Measurements from ENCODE around the gene NUDT19.
"Not testable (repeated sequence)": the region's sequence is repeated elsewhere in the genome, so short reads cannot be mapped to it uniquely, and the experiment has no call there.

The NUDT19 gene

GRCh38 chr19:32691291-32691951, at the start of gene NUDT19:
TSS of gene NUDT19 (plus strand) at chr19:32691821. CDS start at chr19:32691961, 140 bp downstream.
- peak within 1 kb of the TSS; percentile 42 for H3K4me3 ChIP-seq (ENCODE audit: low read length)
- no peaks in the 10 kb centered on the region for H3K36me3 ChIP-seq (ENCODE audit: insufficient read depth, low read length)
- H3K9me3 ChIP-seq (ENCODE audit: low read length) = no peaks in the 10 kb centered on the region
- H2AFZ ChIP-seq (ENCODE audit: low read depth, low read length) = no peak within 1 kb of the TSS
- no peaks in the 10 kb centered on the region for H3K27me3 ChIP-seq (ENCODE audit: insufficient read depth, low read length)
- H3K4me1 ChIP-seq (ENCODE audit: insufficient read depth, low read length) = no peaks in the 10 kb centered on the region

DNA sequence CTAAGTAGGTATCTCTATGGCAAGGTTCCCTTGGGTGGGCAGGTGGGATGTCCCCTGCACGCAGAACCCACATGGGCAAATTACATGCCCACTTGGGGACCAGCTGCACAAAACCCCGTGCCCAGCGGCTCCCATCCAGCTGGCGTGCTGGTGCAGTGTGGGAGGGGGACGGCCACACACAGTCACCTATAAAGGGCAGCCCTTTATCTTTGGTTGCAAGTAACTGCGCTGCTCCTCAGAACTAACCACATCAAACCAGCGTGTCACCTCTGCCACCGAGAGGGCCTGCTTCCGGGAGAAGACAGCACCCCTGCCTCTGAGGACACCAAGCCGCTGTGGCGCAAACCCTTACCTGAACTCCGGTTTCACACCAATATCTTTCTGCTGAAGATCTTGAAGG, 48.9 kb upstream of the NUDT19 start:
- no peaks in the 10 kb centered on the region for H3K4me1 ChIP-seq (ENCODE audit: insufficient read depth, low read length)
- peaks cover 22% of the 10 kb centered on the region for H3K9me3 ChIP-seq (ENCODE audit: low read length)
- H3K27me3 ChIP-seq (ENCODE audit: insufficient read depth, low read length) = no peaks in the 10 kb centered on the region
- H2AFZ ChIP-seq (ENCODE audit: low read depth, low read length) = no peak overlapping the region
- peaks cover 54% of the 10 kb centered on the region for H3K36me3 ChIP-seq (ENCODE audit: insufficient read depth, low read length)
- H3K4me3 ChIP-seq (ENCODE audit: low read length) = no peak overlapping the region

DNA sequence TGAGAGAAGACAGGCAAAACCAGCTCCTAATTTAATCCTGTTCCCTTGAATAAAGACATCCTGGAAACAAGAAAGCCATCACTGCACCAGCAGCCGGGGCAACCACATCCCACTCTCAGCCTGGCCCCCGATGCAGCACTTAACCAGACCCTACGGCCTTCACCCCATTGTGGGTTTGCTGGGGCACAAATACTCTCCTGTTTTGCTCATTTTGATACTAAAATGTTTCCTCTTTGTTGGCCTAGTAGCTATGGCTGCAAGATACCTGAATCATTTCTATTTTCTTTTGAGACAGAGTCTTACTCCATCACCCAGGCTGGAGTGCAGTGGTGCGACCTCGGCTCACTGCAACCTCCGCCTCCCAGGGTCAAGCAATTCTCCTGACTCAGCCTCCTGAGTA, 45.1 kb upstream of the NUDT19 start:
- H3K27me3 ChIP-seq (ENCODE audit: insufficient read depth, low read length) = no peaks in the 10 kb centered on the region
- no peak overlapping the region for H3K4me3 ChIP-seq (ENCODE audit: low read length)
- no peaks in the 10 kb centered on the region for H3K9me3 ChIP-seq (ENCODE audit: low read length)
- H3K36me3 ChIP-seq (ENCODE audit: insufficient read depth, low read length) = peaks cover 36% of the 10 kb centered on the region
- peaks cover under 1% of the 10 kb centered on the region for H3K4me1 ChIP-seq (ENCODE audit: insufficient read depth, low read length)
- no peak overlapping the region for H2AFZ ChIP-seq (ENCODE audit: low read depth, low read length)

DNA sequence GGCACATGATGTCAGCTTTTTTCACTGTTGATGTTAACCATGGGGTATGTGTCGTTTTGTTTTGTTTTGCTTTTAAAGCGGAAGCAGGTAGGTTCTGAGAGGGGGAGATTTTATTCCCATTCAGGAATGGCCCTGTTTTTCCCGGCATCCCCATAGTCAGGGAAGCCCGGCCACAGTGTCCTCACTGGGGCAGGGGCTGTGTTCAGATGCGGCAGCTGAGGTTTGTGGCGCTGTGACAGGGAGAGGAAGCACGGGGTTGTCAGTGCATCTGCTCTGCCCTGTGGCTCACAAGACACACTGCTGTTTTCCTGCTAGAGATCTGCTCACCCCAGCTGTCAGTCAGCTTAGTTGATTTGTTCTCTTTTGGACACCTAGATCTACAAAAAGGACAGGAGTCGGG, 44.3 kb upstream of the NUDT19 start:
- Histone ChIP-seq H3K4me1 (ENCODE audit: insufficient read depth, low read length) (peaks cover 5% of the 10 kb centered on the region), H2AFZ (ENCODE audit: low read depth, low read length) (no peak overlapping the region), H3K9me3 (ENCODE audit: low read length) (no peaks in the 10 kb centered on the region), H3K36me3 (ENCODE audit: insufficient read depth, low read length) (peaks cover 34% of the 10 kb centered on the region), H3K27me3 (ENCODE audit: insufficient read depth, low read length) (no peaks in the 10 kb centered on the region), H3K4me3 (ENCODE audit: low read length) (no peak overlapping the region)

DNA sequence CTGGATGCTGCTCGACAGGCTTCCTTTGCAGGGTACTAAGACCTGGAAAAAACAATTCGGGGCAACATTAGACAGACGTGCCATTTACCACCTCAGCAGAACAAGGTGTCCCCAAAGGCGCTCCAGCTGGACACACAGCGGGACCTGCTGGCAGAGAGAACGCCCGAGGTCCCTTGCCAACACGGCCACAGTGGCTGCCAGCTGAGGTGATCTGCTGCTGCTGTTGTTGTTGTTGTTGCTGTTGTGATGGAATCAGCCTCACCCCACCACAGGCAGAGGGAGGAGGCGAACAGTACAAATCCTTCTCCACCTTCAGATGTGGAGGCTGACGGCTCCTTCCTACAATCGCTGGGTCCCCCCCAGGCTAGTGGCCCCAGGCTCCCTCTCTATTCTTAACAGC, 41.9 kb upstream of the NUDT19 start:
- H3K27me3 ChIP-seq (ENCODE audit: insufficient read depth, low read length) = no peaks in the 10 kb centered on the region
- no peaks in the 10 kb centered on the region for H3K9me3 ChIP-seq (ENCODE audit: low read length)
- no peak overlapping the region for H2AFZ ChIP-seq (ENCODE audit: low read depth, low read length)
- peaks cover 17% of the 10 kb centered on the region for H3K36me3 ChIP-seq (ENCODE audit: insufficient read depth, low read length)
- H3K4me1 ChIP-seq (ENCODE audit: insufficient read depth, low read length) = peaks cover 5% of the 10 kb centered on the region
- no peak overlapping the region for H3K4me3 ChIP-seq (ENCODE audit: low read length)

GRCh38 chr19:32650671-32651070, 41.0 kb upstream of the NUDT19 start:
- no peak overlapping the region for H3K4me3 ChIP-seq (ENCODE audit: low read length)

GRCh38 chr19:32651729-32652140, 39.9 kb upstream of the NUDT19 start:
- no peaks in the 10 kb centered on the region for H3K9me3 ChIP-seq (ENCODE audit: low read length)
- H3K36me3 ChIP-seq (ENCODE audit: insufficient read depth, low read length) = peaks cover 27% of the 10 kb centered on the region
- H3K27me3 ChIP-seq (ENCODE audit: insufficient read depth, low read length) = no peaks in the 10 kb centered on the region
- no peak overlapping the region for H2AFZ ChIP-seq (ENCODE audit: low read depth, low read length)
- H3K4me1 ChIP-seq (ENCODE audit: insufficient read depth, low read length) = peaks cover 5% of the 10 kb centered on the region
- H3K4me3 ChIP-seq (ENCODE audit: low read length) = no peak overlapping the region

More at GRCh38 chr19:32650671-32651070, 41.0 kb upstream of the NUDT19 start:
- no peak overlapping the region for H2AFZ ChIP-seq (ENCODE audit: low read depth, low read length)
- H3K36me3 ChIP-seq (ENCODE audit: insufficient read depth, low read length) = peaks cover 20% of the 10 kb centered on the region
- H3K27me3 ChIP-seq (ENCODE audit: insufficient read depth, low read length) = no peaks in the 10 kb centered on the region
- peaks cover 5% of the 10 kb centered on the region for H3K4me1 ChIP-seq (ENCODE audit: insufficient read depth, low read length)
- H3K9me3 ChIP-seq (ENCODE audit: low read length) = no peaks in the 10 kb centered on the region

DNA sequence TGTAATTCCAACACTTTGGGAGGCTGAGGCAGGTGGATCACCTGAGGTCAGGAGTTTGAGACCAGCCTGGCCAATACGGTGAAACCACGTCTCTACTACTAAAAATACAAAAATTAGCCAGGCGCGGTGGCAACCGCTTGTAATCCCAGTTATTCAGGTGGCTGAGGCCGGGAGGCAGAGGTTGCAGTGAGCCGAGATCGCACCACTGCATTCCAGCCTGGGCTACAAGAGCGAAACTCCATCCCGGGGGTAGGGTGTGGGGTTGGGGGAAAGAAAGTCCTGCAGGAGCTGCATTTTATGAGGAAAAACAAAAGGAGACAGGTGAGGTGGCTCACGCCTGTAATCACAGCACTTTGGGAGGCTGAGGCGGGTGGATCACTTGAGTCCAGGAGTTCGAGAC, 39.3 kb upstream of the NUDT19 start:
- H3K4me1 ChIP-seq (ENCODE audit: insufficient read depth, low read length); H3K4me3 ChIP-seq (ENCODE audit: low read length); H3K27me3 ChIP-seq (ENCODE audit: insufficient read depth, low read length); H3K9me3 ChIP-seq (ENCODE audit: low read length); H2AFZ ChIP-seq (ENCODE audit: low read depth, low read length): not testable (repeated sequence)
- H3K36me3 ChIP-seq (ENCODE audit: insufficient read depth, low read length) = peaks cover 23% of the 10 kb centered on the region

DNA sequence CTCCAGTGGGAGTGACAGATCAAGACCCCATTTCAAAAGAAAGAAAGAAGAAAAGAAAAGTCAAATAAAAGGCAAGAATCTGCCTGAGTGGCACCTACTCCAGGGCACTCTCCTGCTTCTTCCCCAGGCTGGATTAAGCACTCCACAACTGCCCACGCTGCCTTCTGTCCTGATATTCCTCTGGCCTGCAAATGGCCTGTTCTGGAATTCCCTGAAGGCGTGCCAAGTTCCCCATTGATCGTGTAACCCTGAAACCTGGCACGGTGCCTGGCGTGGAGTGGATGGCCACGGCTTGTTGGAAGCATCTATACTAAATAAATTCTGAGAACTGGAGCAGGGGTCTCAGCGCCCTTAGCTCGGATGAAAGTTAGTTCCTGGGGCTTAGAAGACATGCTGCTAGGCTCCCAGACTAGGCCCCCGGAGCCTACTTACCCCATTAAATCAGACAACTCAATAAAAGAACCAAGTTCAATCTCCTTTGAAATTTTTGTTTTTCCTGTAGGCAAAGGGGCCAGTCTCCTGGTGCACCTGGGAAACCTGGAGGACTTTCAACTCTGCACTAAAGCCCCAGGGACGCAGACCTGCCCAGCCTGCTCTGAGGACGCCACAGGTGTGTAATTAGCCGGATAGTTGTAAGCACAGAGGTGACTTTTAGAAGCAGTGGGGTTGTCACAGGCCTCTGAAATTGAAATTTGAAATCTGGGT, 38.6 kb upstream of the NUDT19 start:
- H3K9me3 ChIP-seq (ENCODE audit: low read length) = no peaks in the 10 kb centered on the region
- H2AFZ ChIP-seq (ENCODE audit: low read depth, low read length) = no peak overlapping the region
- peaks cover 17% of the 10 kb centered on the region for H3K36me3 ChIP-seq (ENCODE audit: insufficient read depth, low read length)
- H3K4me1 ChIP-seq (ENCODE audit: insufficient read depth, low read length) = peaks cover 5% of the 10 kb centered on the region
- H3K27me3 ChIP-seq (ENCODE audit: insufficient read depth, low read length) = no peaks in the 10 kb centered on the region
- no peak overlapping the region for H3K4me3 ChIP-seq (ENCODE audit: low read length)

GRCh38 chr19:32653599-32653915, 38.1 kb upstream of the NUDT19 start:
- H3K27me3 ChIP-seq (ENCODE audit: insufficient read depth, low read length) = no peaks in the 10 kb centered on the region
- H3K9me3 ChIP-seq (ENCODE audit: low read length) = no peaks in the 10 kb centered on the region
- H3K4me1 ChIP-seq (ENCODE audit: insufficient read depth, low read length) = peaks cover 5% of the 10 kb centered on the region
- H3K4me3 ChIP-seq (ENCODE audit: low read length) = no peak overlapping the region
- H2AFZ ChIP-seq (ENCODE audit: low read depth, low read length) = no peak overlapping the region
- peaks cover 16% of the 10 kb centered on the region for H3K36me3 ChIP-seq (ENCODE audit: insufficient read depth, low read length)

GRCh38 chr19:32656379-32656778, 35.2 kb upstream of the NUDT19 start:
- H3K4me3 ChIP-seq (ENCODE audit: low read length); H3K4me1 ChIP-seq (ENCODE audit: insufficient read depth, low read length); H2AFZ ChIP-seq (ENCODE audit: low read depth, low read length); H3K9me3 ChIP-seq (ENCODE audit: low read length); H3K27me3 ChIP-seq (ENCODE audit: insufficient read depth, low read length): not testable (repeated sequence)
- H3K36me3 ChIP-seq (ENCODE audit: insufficient read depth, low read length) = peaks cover 16% of the 10 kb centered on the region

DNA sequence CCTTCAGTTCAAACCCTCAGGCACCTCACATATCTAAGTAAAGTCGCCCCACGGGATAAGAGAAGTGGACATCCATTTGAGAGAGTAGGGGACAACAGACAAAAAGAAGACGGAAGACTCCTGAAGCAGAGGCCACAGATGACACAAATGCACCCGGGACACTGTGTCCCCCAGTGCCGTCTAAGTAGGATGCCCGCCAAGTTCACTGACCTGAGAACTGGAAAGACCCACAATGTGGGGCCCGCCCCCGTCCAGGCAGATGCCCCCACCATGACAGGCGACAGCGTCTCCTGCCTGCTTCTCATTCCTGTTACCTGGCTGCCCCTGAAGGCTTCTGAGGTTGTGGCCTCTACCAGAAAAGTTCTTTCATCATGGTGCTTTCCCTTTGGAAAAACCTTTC, 33.5 kb upstream of the NUDT19 start:
- Histone ChIP-seq H3K4me1 (ENCODE audit: insufficient read depth, low read length) (no peaks in the 10 kb centered on the region), H3K9me3 (ENCODE audit: low read length) (no peaks in the 10 kb centered on the region), H3K27me3 (ENCODE audit: insufficient read depth, low read length) (no peaks in the 10 kb centered on the region), H3K36me3 (ENCODE audit: insufficient read depth, low read length) (peaks cover 16% of the 10 kb centered on the region), H3K4me3 (ENCODE audit: low read length) (no peak overlapping the region), H2AFZ (ENCODE audit: low read depth, low read length) (no peak overlapping the region)

DNA sequence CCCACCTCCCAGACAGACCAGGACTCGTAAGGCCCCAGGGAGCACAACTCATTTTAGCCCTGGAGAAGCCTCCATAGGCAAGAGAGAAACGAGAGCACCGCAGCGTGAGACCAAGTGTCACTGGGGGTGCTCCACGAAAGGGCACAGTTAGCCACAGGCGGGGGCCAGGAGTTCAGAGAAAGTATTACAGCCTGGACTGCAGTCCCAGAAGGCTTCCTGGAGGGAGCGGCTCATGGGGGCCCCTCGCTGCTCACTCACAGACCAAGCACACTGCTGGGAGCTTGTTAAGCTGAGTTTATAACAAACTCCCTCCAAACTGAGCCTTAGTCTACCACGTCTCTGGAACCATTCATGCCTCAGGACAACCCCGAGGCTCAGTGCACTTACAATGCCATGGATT, 33.1 kb upstream of the NUDT19 start:
- Histone ChIP-seq H3K4me1 (ENCODE audit: insufficient read depth, low read length) (no peaks in the 10 kb centered on the region), H2AFZ (ENCODE audit: low read depth, low read length) (no peak overlapping the region), H3K4me3 (ENCODE audit: low read length) (no peak overlapping the region), H3K36me3 (ENCODE audit: insufficient read depth, low read length) (peaks cover 16% of the 10 kb centered on the region), H3K9me3 (ENCODE audit: low read length) (no peaks in the 10 kb centered on the region), H3K27me3 (ENCODE audit: insufficient read depth, low read length) (no peaks in the 10 kb centered on the region)

- Histone ChIP-seq H3K4me1 (ENCODE audit: insufficient read depth, low read length) (no peaks in the 10 kb centered on the region), H2AFZ (ENCODE audit: low read depth, low read length) (no peak overlapping the region), H3K27me3 (ENCODE audit: insufficient read depth, low read length) (no peaks in the 10 kb centered on the region), H3K4me3 (ENCODE audit: low read length) (no peak overlapping the region), H3K36me3 (ENCODE audit: insufficient read depth, low read length) (peaks cover 10% of the 10 kb centered on the region), H3K9me3 (ENCODE audit: low read length) (no peaks in the 10 kb centered on the region)
These were observed 30.3 kb upstream of the NUDT19 start for GRCh38 chr19:32661318-32661717.
